ENCODE results near the gene TNRC6C. TPM values are rescaled to one million over a fixed set of nuclear protein-coding genes. Genes with fewer than 3 reads are reported as not detected.
A peak's percentile ranks its signal among the peaks of the same experiment; 100 is the strongest.
"Not testable (repeated sequence)": the region's sequence is repeated elsewhere in the genome, so short reads cannot be mapped to it uniquely, and the experiment has no call there.

Gene TNRC6C
- total RNA-seq, 4 donors from 2014 or later, result 9.7 to 70.1 (median 23.2) TPM

DNA sequence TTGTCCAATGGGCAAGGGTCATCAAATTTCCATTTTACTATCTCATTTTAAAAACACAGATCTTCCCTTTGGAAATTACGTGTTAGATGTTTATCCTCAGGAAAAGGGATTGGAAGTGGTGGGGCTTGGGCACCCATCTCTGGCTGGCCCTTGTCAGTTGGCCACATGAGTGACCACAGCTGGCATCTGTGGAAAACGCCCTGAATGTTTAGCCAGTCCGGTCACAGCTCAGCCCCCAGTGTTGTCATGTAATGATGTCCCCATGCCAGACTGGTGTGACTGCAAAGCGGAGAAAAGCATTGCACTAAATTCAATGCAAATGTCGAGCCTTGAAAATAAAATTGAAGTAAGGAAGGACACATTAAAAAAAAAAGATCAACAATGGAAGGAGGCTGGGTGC, 117.0 kb downstream of the TNRC6C start:
- no peaks in the 10 kb centered on the region for H3K27me3 ChIP-seq
- TF ChIP-seq, protein P1, sequence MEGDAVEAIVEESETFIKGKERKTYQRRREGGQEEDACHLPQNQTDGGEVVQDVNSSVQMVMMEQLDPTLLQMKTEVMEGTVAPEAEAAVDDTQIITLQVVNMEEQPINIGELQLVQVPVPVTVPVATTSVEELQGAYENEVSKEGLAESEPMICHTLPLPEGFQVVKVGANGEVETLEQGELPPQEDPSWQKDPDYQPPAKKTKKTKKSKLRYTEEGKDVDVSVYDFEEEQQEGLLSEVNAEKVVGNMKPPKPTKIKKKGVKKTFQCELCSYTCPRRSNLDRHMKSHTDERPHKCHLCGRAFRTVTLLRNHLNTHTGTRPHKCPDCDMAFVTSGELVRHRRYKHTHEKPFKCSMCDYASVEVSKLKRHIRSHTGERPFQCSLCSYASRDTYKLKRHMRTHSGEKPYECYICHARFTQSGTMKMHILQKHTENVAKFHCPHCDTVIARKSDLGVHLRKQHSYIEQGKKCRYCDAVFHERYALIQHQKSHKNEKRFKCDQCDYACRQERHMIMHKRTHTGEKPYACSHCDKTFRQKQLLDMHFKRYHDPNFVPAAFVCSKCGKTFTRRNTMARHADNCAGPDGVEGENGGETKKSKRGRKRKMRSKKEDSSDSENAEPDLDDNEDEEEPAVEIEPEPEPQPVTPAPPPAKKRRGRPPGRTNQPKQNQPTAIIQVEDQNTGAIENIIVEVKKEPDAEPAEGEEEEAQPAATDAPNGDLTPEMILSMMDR (IDR thresholded peaks at IDR 0.05), result no peak
- no peak for TF ChIP-seq POLR2A (IDR thresholded peaks at IDR 0.05)
- peaks cover 0 to 94% (median 0%) of the 10 kb centered on the region in 3 donors for H3K36me3 ChIP-seq
- no peak overlapping the region for H3K4me3 ChIP-seq
- no peaks in the 10 kb centered on the region for H3K4me1 ChIP-seq
- no peaks in the 10 kb centered on the region for H3K9me3 ChIP-seq
- H3K27ac ChIP-seq, result no peak overlapping the region
- no peak for DNase-seq

DNA sequence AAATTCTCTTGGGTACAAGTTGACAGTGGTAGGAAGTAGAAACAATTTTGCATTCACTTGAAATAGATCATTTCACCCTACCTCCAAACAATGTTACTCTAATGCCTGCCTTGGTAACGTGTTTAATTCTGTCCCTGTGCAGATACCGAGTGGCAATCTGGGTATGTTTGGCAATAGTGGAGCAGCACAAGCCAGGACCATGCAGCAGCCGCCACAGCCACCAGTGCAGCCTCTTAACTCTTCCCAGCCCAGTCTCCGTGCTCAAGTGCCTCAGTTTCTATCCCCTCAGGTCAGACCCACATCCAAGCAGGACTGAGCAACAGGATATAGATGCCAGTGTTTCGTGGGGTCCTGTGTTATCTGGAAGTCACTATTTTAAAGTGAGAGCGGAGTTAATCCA, 120.8 kb downstream of the TNRC6C start:
- TF ChIP-seq, protein P1 (IDR thresholded peaks at IDR 0.05), result no peak
- TF ChIP-seq POLR2A (IDR thresholded peaks at IDR 0.05), result no peak
- no peak overlapping the region for H3K4me3 ChIP-seq
- no peaks in the 10 kb centered on the region for H3K27me3 ChIP-seq
- H3K4me1 ChIP-seq, result no peaks in the 10 kb centered on the region
- H3K9me3 ChIP-seq, result no peaks in the 10 kb centered on the region
- no peak overlapping the region for H3K27ac ChIP-seq
- peaks cover 0 to 86% (median 0%) of the 10 kb centered on the region in 3 donors for H3K36me3 ChIP-seq
- no peak for DNase-seq

- Histone ChIP-seq H3K27ac (no peak overlapping the region), H3K4me1 (no peaks in the 10 kb centered on the region), H3K4me3 (no peak overlapping the region), H3K36me3 (peaks cover 0 to 66% (median 0%) of the 10 kb centered on the region in 3 donors), H3K9me3 (no peaks in the 10 kb centered on the region), H3K27me3 (no peaks in the 10 kb centered on the region)
- TF ChIP-seq, protein P1 (IDR thresholded peaks at IDR 0.05), result no peak
- TF ChIP-seq POLR2A (IDR thresholded peaks at IDR 0.05), result no peak
- no peak for DNase-seq
Measured at GRCh38 chr17:78081551-78081950, 123.0 kb downstream of the TNRC6C start.

GRCh38 chr17:78082355-78082872, 123.9 kb downstream of the TNRC6C start:
- not testable (repeated sequence) for H3K27me3 ChIP-seq, DNase-seq, H3K27ac ChIP-seq, H3K4me1 ChIP-seq, H3K9me3 ChIP-seq, H3K4me3 ChIP-seq
- H3K36me3 ChIP-seq, result peaks cover 0 to 66% (median 0%) of the 10 kb centered on the region in 3 donors

DNA sequence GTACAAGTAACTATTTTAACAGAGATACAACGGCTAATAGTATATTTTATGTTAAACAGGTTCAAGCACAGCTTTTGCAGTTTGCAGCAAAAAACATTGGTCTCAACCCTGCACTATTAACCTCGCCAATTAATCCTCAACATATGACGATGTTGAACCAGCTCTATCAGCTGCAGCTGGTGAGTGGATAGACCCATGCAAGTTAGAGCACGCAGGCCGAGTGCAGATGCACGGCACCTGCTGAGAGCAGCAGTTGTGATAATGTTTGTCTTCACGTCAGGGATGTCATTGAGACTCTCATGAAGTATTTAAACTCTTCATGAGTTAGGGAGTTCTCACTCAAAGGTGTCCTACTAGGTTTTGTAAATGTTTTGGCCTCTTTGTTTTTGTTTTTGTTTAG, 124.5 kb downstream of the TNRC6C start:
- peak overlapping the region in 1 of 4 donors; percentile 24 for H3K27ac ChIP-seq
- no peaks in the 10 kb centered on the region for H3K27me3 ChIP-seq
- H3K4me3 ChIP-seq, result no peak overlapping the region
- H3K9me3 ChIP-seq, result no peaks in the 10 kb centered on the region
- peaks cover 0 to 66% (median 0%) of the 10 kb centered on the region in 3 donors for H3K36me3 ChIP-seq
- TF ChIP-seq, protein P1 (IDR thresholded peaks at IDR 0.05), result no peak
- TF ChIP-seq POLR2A (IDR thresholded peaks at IDR 0.05), result no peak
- H3K4me1 ChIP-seq, result no peaks in the 10 kb centered on the region
- no peak for DNase-seq

GRCh38 chr17:78086740-78087139, 128.2 kb downstream of the TNRC6C start:
- H3K4me1 ChIP-seq, result no peaks in the 10 kb centered on the region

More at GRCh38 chr17:78086740-78087139, 128.2 kb downstream of the TNRC6C start:
- DNase-seq, result no peak
- Histone ChIP-seq H3K27ac (no peak overlapping the region), H3K36me3 (peaks cover 0 to 58% (median 0%) of the 10 kb centered on the region in 3 donors), H3K27me3 (no peaks in the 10 kb centered on the region), H3K9me3 (no peaks in the 10 kb centered on the region), H3K4me3 (no peak overlapping the region)
- TF ChIP-seq POLR2A (IDR thresholded peaks at IDR 0.05), result no peak
- TF ChIP-seq, protein P1 (IDR thresholded peaks at IDR 0.05), result no peak
